ENCODE results near the gene PAK6.

The PAK6 gene

DNA sequence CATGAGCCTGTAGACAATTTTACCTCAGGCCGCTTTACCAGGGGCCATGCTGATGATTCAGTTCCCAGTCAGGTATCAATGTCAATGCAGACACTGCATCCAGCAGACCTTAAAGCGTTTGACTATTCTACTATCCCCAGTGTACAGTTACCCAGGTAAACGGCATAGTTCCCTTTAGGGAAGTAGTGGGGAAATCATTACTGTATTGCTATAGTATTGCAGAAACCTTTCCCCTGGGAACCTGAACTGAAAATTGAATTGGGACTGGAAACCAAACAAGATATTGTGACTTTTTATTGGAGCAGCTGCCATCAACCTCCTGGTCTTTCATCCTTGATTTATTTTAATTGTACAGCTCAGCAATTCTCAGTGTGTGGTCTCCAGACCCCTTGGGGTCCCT lies 78.1 kb downstream of the PAK6 start:
- DNase-seq = no peak
- Histone ChIP-seq H3K27me3 (no peaks in the 10 kb centered on the region), H3K9me3 (no peaks in the 10 kb centered on the region), H3K36me3 (no peaks in the 10 kb centered on the region), H3K4me3 (ENCODE audit: low read depth, low read length) (no peak overlapping the region), H3K4me1 (peaks cover 4% of the 10 kb centered on the region)
- TF ChIP-seq, protein P1, sequence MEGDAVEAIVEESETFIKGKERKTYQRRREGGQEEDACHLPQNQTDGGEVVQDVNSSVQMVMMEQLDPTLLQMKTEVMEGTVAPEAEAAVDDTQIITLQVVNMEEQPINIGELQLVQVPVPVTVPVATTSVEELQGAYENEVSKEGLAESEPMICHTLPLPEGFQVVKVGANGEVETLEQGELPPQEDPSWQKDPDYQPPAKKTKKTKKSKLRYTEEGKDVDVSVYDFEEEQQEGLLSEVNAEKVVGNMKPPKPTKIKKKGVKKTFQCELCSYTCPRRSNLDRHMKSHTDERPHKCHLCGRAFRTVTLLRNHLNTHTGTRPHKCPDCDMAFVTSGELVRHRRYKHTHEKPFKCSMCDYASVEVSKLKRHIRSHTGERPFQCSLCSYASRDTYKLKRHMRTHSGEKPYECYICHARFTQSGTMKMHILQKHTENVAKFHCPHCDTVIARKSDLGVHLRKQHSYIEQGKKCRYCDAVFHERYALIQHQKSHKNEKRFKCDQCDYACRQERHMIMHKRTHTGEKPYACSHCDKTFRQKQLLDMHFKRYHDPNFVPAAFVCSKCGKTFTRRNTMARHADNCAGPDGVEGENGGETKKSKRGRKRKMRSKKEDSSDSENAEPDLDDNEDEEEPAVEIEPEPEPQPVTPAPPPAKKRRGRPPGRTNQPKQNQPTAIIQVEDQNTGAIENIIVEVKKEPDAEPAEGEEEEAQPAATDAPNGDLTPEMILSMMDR (IDR thresholded peaks at IDR 0.05; ENCODE audit: low read depth, low read length) = no peak

DNA sequence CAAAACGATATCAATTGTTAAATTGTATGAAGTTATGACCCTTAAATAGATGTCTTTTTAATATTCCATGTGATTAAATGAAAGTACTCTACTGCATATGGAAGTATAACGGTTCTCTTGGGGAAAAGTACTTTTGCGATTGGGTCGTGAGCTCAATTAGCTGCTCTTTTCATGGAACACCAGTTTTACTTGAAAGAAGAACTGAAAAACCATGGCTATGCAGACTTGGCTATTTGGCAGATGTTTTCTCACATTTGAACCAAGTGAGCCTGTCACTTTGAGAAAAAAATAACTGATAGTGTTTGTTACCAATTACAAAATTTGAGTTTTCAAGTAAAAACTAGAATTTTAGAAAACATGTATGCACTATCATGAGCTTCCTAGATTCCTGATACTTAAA lies 78.7 kb downstream of the PAK6 start:
- TF ChIP-seq, protein P1 (IDR thresholded peaks at IDR 0.05; ENCODE audit: low read depth, low read length) = no peak
- no peak for DNase-seq
- Histone ChIP-seq H3K4me3 (ENCODE audit: low read depth, low read length) (no peak overlapping the region), H3K4me1 (peaks cover 4% of the 10 kb centered on the region), H3K27me3 (no peaks in the 10 kb centered on the region), H3K9me3 (no peaks in the 10 kb centered on the region), H3K36me3 (no peaks in the 10 kb centered on the region)

DNA sequence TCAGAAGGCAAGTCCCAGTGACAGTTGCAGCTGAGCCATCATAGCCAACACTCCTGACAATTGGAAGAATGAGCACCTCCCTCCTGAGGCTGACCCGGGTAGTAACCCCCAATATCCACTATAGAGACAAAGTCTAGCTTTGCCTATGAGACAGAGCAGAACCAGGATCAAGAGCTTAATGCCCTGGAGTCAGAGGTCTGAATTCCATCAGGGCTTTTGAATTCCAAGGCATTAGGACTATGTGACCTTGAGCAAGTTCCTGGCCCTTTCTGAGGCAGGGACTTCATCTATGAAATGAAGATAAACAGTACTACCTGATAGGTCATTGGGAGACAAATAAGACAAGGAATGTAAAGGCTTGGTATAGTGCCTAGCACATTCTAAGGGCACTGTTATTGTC lies 81.5 kb downstream of the PAK6 start:
- DNase-seq = no peak
- Histone ChIP-seq H3K36me3 (no peaks in the 10 kb centered on the region), H3K27me3 (no peaks in the 10 kb centered on the region), H3K4me1 (peaks cover 6% of the 10 kb centered on the region), H3K4me3 (ENCODE audit: low read depth, low read length) (no peak overlapping the region), H3K9me3 (no peaks in the 10 kb centered on the region)
- TF ChIP-seq, protein P1 (IDR thresholded peaks at IDR 0.05; ENCODE audit: low read depth, low read length) = no peak

DNA sequence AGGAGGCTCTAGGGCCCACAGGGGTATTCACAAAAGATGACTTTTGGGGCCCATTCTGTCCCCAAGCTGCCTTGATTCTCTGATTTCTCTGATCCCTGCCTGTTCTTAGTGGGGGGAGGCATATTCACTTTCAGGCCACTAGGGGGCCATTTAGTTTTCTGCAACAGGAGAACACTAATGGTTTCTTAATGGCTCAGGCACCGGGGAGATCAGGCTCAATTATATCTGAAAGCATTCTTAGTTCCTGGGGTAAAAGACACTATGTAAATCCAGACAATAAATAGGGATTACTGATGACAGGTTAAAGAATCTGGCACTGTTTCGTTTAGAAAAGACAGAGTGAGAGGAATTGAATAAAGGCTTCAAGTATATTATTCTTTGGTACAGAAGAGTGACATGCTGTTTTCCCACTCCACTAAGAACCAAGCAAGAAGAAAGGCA lies 82.1 kb downstream of the PAK6 start:
- no peaks in the 10 kb centered on the region for H3K27me3 ChIP-seq
- no peak overlapping the region for H3K4me3 ChIP-seq (ENCODE audit: low read depth, low read length)
- TF ChIP-seq, protein P1 (IDR thresholded peaks at IDR 0.05; ENCODE audit: low read depth, low read length) = peak; percentile 94
- H3K9me3 ChIP-seq = no peaks in the 10 kb centered on the region
- H3K36me3 ChIP-seq = no peaks in the 10 kb centered on the region
- peak; percentile 71 for DNase-seq
- H3K4me1 ChIP-seq = peaks cover 6% of the 10 kb centered on the region

DNA sequence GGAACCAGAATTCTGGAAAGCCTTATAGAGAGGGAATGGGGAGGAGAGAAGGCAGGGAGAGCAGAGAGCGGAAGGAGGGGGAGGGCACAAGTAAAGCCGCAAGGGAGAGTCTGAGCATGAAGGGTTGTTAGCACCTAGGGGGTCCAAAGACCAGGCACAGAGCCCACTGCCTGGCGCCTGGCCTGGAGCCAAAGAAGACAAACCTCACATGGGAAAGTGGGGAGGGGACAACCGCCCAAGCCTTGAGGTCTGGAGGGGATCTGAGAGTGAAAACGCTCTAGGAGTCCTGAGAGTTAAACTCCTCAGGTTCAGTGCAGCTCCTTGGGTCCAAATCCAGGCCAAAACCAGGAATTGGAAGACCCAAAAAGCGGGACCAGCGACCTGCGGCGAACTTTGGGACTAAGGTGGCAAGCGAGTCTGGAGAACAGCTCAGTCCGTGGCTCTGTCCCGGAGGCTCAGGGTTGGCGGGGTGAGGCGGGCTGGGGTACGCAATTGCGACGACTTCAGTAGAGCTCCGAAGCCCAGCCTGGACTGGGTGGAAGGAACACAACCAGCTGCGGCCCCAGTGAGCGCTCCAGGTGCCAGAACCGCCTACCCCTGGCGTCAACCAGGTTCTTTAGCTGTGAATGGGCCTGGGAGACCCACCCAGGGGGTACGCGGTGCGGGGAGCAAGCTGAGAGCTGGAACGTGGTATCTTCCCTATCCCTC lies 83.8 kb downstream of the PAK6 start:
- Histone ChIP-seq H3K4me3 (ENCODE audit: low read depth, low read length) (no peak overlapping the region), H3K27me3 (no peaks in the 10 kb centered on the region), H3K9me3 (no peaks in the 10 kb centered on the region), H3K4me1 (peaks cover 6% of the 10 kb centered on the region), H3K36me3 (peaks cover 5% of the 10 kb centered on the region; the same call in 1 of the 2 replicates)
- TF ChIP-seq, protein P1 (IDR thresholded peaks at IDR 0.05; ENCODE audit: low read depth, low read length) = no peak
- DNase-seq = no peak

DNA sequence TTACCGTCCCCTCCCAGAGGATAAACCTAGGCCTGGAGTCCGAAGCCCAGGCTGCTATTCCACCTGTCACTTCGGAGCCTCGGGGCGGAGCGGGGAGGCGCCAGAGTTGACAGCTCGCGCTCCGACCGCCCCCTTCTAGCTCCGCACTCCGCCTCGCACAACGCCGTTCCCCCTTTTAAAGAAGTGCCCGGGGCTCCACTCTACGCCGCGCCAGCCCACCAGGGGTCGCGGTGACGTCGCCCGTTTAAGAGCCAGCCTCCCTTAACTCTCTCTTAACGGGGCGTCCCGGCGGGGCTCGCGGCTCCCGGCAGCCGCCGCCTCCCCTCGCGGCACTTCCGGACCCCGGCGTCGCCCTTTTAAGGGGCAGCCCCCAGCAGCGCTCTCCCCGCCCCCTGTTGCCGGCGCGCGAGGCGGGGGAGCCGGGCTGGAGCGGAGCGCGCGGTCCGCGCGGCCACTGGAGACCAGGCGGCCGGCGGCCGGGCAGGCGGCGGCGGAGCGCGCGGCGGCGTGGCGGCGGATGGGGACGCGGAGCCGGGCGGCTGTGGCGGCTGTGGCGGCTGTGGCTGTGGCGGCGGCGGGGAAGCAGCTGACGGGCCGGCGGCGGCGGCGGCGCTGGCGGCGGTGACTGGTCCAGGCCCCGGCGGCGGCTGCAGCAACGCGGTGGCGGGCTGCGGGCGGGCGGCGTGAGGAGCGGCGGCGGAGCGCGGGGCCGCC lies 84.5 kb downstream of the PAK6 start, which contains the start of gene INAFM2:
TSS of gene INAFM2 (plus strand) at position 454 of the 714 bp plus-strand sequence. CDS start 364 bp downstream, outside the sequence.
- peak; percentile 96 for DNase-seq

More for the DNA sequence above, 84.5 kb downstream of the PAK6 start, which contains the start of gene INAFM2:
- Histone ChIP-seq H3K4me3 (ENCODE audit: low read depth, low read length) (peak within 1 kb of the TSS; percentile 67), H3K4me1 (peaks cover 6% of the 10 kb centered on the region), H3K9me3 (no peaks in the 10 kb centered on the region), H3K27me3 (no peaks in the 10 kb centered on the region), H3K36me3 (peaks cover 5% of the 10 kb centered on the region; the same call in 1 of the 2 replicates)
- TF ChIP-seq, protein P1 (IDR thresholded peaks at IDR 0.05; ENCODE audit: low read depth, low read length) = peak; percentile 64
